G401 (cell line): Measurements from ENCODE around the gene APBA1. TPM values are rescaled to one million over a fixed set of nuclear protein-coding genes. Genes with fewer than 3 reads are reported as not detected.
A peak's percentile ranks its signal among the peaks of the same experiment; 100 is the strongest.
"Not testable (repeated sequence)": the region's sequence is repeated elsewhere in the genome, so short reads cannot be mapped to it uniquely, and the experiment has no call there.

Experiments
- DNase-seq: peaks from one replicate; pipeline ENCODE4 v3.0.0-alpha.2; 2015; ENCODE audit warnings: low spot score
- in situ Hi-C: cut with HindIII; loops from 2 replicates; pipeline ENCODE4 v1.10.0; 2016; ENCODE audit warnings: low sequenced_read_pairs, mixed read lengths
- total RNA-seq: library from RNA; depleted of rRNA; stranded (reverse); fragments of >200 nt; shearing (Covaris generic); gene quantifications from 2 replicates; pipeline ENCODE4 v1.2.3, GENCODE V29; 2014

APBA1 gene
- total RNA-seq, 1 experiment from 2014 or later: 3.0 TPM

GRCh38 chr9:69465473-69465872 is 206.7 kb downstream of the APBA1 start:
- in situ Hi-C loops: no loop called here

GRCh38 chr9:69463497-69464068 is 208.6 kb downstream of the APBA1 start:
- DNase-seq: no peak
- in situ Hi-C loops: no loop called here

More at GRCh38 chr9:69465473-69465872, 206.7 kb downstream of the APBA1 start:
- no peak for DNase-seq

- in situ Hi-C loops: no loop called here
- no peak for DNase-seq
Measured at GRCh38 chr9:69462394-69462793, 209.8 kb downstream of the APBA1 start.

GRCh38 chr9:69461103-69461887 is 210.9 kb downstream of the APBA1 start:
- in situ Hi-C loops: no loop called here

GRCh38 chr9:69460012-69460411 is 212.2 kb downstream of the APBA1 start:
- in situ Hi-C loops: no loop called here

More at GRCh38 chr9:69461103-69461887, 210.9 kb downstream of the APBA1 start:
- DNase-seq: no peak

GRCh38 chr9:69458176-69458575 is 214.0 kb downstream of the APBA1 start:
- in situ Hi-C loops: no loop called here
- DNase-seq: no peak

More at GRCh38 chr9:69460012-69460411, 212.2 kb downstream of the APBA1 start:
- DNase-seq: no peak

- DNase-seq: no peak
Measured at GRCh38 chr9:69456201-69456600, 216.0 kb downstream of the APBA1 start.

GRCh38 chr9:69455311-69455710 is 216.9 kb downstream of the APBA1 start:
- in situ Hi-C loops: no loop called here
- DNase-seq: peak; percentile 84

More at GRCh38 chr9:69456201-69456600, 216.0 kb downstream of the APBA1 start:
- in situ Hi-C loops: no loop called here

GRCh38 chr9:69454321-69454720 is 217.8 kb downstream of the APBA1 start:
- DNase-seq: no peak
- in situ Hi-C loops: no loop called here

- in situ Hi-C loops: no loop called here
- DNase-seq: no peak
Measured at GRCh38 chr9:69453746-69454145, 218.4 kb downstream of the APBA1 start.

GRCh38 chr9:69452110-69452782 is 219.9 kb downstream of the APBA1 start:
- no peak for DNase-seq
- in situ Hi-C loops: no loop called here

GRCh38 chr9:69446496-69446895 is 225.7 kb downstream of the APBA1 start:
- in situ Hi-C loops: no loop called here

GRCh38 chr9:69445251-69445650 is 226.9 kb downstream of the APBA1 start:
- DNase-seq: no peak
- in situ Hi-C loops: no loop called here

More at GRCh38 chr9:69446496-69446895, 225.7 kb downstream of the APBA1 start:
- DNase-seq: no peak

- no peak for DNase-seq
- in situ Hi-C loops: no loop called here
Measured at GRCh38 chr9:69444791-69445190, 227.4 kb downstream of the APBA1 start.

GRCh38 chr9:69444021-69444420 is 228.2 kb downstream of the APBA1 start:
- no peak for DNase-seq
- in situ Hi-C loops: no loop called here

- in situ Hi-C loops: no loop called here
- no peak for DNase-seq
Measured at GRCh38 chr9:69443178-69443577, 229.0 kb downstream of the APBA1 start.

GRCh38 chr9:69442486-69442885 is 229.7 kb downstream of the APBA1 start:
- no peak for DNase-seq
- in situ Hi-C loops: no loop called here

GRCh38 chr9:69440254-69440955 is 231.8 kb downstream of the APBA1 start:
- DNase-seq, in situ Hi-C loops: not testable (repeated sequence)

GRCh38 chr9:69439654-69440053 is 232.5 kb downstream of the APBA1 start:
- in situ Hi-C loops: not testable (repeated sequence)

More at GRCh38 chr9:69439654-69440053, 232.5 kb downstream of the APBA1 start:
- not testable (repeated sequence) for DNase-seq
